ENCODE results near the gene PHLDA3. TPM values are rescaled to one million over a fixed set of nuclear protein-coding genes. Genes with fewer than 3 reads are reported as not detected.

Gene PHLDA3
- total RNA-seq, 5 donors from 2014 or later (not counting 1 experiment from before 2014, with no cell fraction given) = 0.83 to 5.8 (median 3.6) TPM

GRCh38 chr1:201448990-201449389 is 20.0 kb downstream of the PHLDA3 start:
- no CpG with 5 or more reads among the region's 5 CpGs for WGBS (ENCODE audit: insufficient coverage)
- no peak for DNase-seq
- H3K27ac Mint-ChIP-seq = no peak overlapping the region
- CTCF ChIA-PET = interaction anchor here (0.6 to 2.7 kb wide), 5 partner anchors 14 to 98 kb away, joined by 3 to 22 read pairs (median 8); no protein-coding TSS in a partner anchor
- H3K27me3 ChIP-seq (replicated peaks in 1 of 2; ENCODE audit: control insufficient read depth in 2 of 2, extremely low read depth in 1 of 2, insufficient read depth in 2 of 2, low read length in 1 of 2) = peaks cover 0 to 29% of the 10 kb centered on the region in 2 experiments
- POLR2A ChIA-PET = no interaction called here
- H3K27me3 Mint-ChIP-seq = peaks cover 16 to 17% of the 10 kb centered on the region in 2 donors
- H3K36me3 Mint-ChIP-seq = no peaks in the 10 kb centered on the region
- H3K4me3 Mint-ChIP-seq = no peak overlapping the region
- H3K9me3 ChIP-seq = no peaks in the 10 kb centered on the region
- H3K4me3 ChIP-seq (ENCODE audit: control insufficient read depth in 1 of 2, extremely low read depth in 1 of 2, low read length in 1 of 2) = no peak overlapping the region
- H3K27ac ChIP-seq (ENCODE audit: low read length) = no peak overlapping the region
- no peaks in the 10 kb centered on the region for H3K36me3 ChIP-seq (ENCODE audit: control insufficient read depth in 2 of 2, extremely low read depth in 1 of 2, insufficient read depth in 1 of 2, low read length in 1 of 2)
- ATAC-seq (replicated peaks in 1 of 4) = no peak
- peaks cover 0 to 9% of the 10 kb centered on the region in 2 experiments for H3K4me1 ChIP-seq (ENCODE audit: control insufficient read depth in 1 of 2, extremely low read depth in 1 of 2, insufficient read depth in 2 of 2, low read length in 2 of 2)
- peaks cover 0 to 7% (median 5%) of the 10 kb centered on the region in 3 donors for H3K4me1 Mint-ChIP-seq
- peaks cover 0 to 4% (median 0%) of the 10 kb centered on the region in 3 donors for H3K9me3 Mint-ChIP-seq

- ChIA-PET POLR2A (no interaction called here), CTCF (interaction anchor here (0.6 to 2.7 kb wide), 20 partner anchors 13 to 1657 kb away, joined by 3 to 22 read pairs (median 4); no protein-coding TSS in a partner anchor)
- WGBS (ENCODE audit: insufficient coverage) = 54% methylated on average over 5 of the region's 20 CpGs
These were observed 20.8 kb downstream of the PHLDA3 start for GRCh38 chr1:201447903-201448871.

GRCh38 chr1:201445310-201445709 is 23.7 kb downstream of the PHLDA3 start:
- WGBS (ENCODE audit: insufficient coverage) = 64% methylated on average over 2 of the region's 6 CpGs
- Mint-ChIP-seq H3K9me3 (peaks cover 0 to 4% (median 0%) of the 10 kb centered on the region in 3 donors), H3K4me1 (peaks cover 0 to 5% (median 3%) of the 10 kb centered on the region in 3 donors), H3K36me3 (no peaks in the 10 kb centered on the region), H3K4me3 (no peak overlapping the region), H3K27me3 (peaks cover 10 to 18% of the 10 kb centered on the region in 2 donors), H3K27ac (no peak overlapping the region)
- H3K4me3 ChIP-seq (ENCODE audit: control insufficient read depth in 1 of 2, extremely low read depth in 1 of 2, low read length in 1 of 2) = no peak overlapping the region
- ATAC-seq (replicated peaks in 1 of 4) (no peak), DNase-seq (no peak)
- peaks cover 0 to 7% of the 10 kb centered on the region in 2 experiments for H3K4me1 ChIP-seq (ENCODE audit: control insufficient read depth in 1 of 2, extremely low read depth in 1 of 2, insufficient read depth in 2 of 2, low read length in 2 of 2)
- H3K36me3 ChIP-seq (ENCODE audit: control insufficient read depth in 2 of 2, extremely low read depth in 1 of 2, insufficient read depth in 1 of 2, low read length in 1 of 2) = no peaks in the 10 kb centered on the region
- ChIA-PET POLR2A (no interaction called here), CTCF (interaction anchor here (0.5 to 0.6 kb wide), 2 partner anchors 111 to 117 kb away, joined by 3 to 5 read pairs; no protein-coding TSS in a partner anchor)
- H3K27ac ChIP-seq (ENCODE audit: low read length) = no peak overlapping the region
- no peaks in the 10 kb centered on the region for H3K9me3 ChIP-seq
- peaks cover 0 to 18% of the 10 kb centered on the region in 2 experiments for H3K27me3 ChIP-seq (replicated peaks in 1 of 2; ENCODE audit: control insufficient read depth in 2 of 2, extremely low read depth in 1 of 2, insufficient read depth in 2 of 2, low read length in 1 of 2)

More at GRCh38 chr1:201447903-201448871, 20.8 kb downstream of the PHLDA3 start:
- peaks cover 0 to 4% (median 0%) of the 10 kb centered on the region in 3 donors for H3K9me3 Mint-ChIP-seq
- H3K4me3 ChIP-seq (ENCODE audit: control insufficient read depth in 1 of 2, extremely low read depth in 1 of 2, low read length in 1 of 2) = no peak overlapping the region
- peak in 33 of 35 experiments; percentile 14 to 74 (median 43) for DNase-seq
- H3K4me1 ChIP-seq (ENCODE audit: control insufficient read depth in 1 of 2, extremely low read depth in 1 of 2, insufficient read depth in 2 of 2, low read length in 2 of 2) = peaks cover 0 to 9% of the 10 kb centered on the region in 2 experiments
- peak; percentile 82 to 93 (median 86) for ATAC-seq (replicated peaks in 1 of 4)
- H3K27ac ChIP-seq (ENCODE audit: low read length) = no peak overlapping the region
- H3K27me3 Mint-ChIP-seq = peaks cover 16 to 17% of the 10 kb centered on the region in 2 donors
- no peaks in the 10 kb centered on the region for H3K9me3 ChIP-seq
- H3K4me1 Mint-ChIP-seq = peaks cover 0 to 5% (median 3%) of the 10 kb centered on the region in 3 donors
- H3K4me3 Mint-ChIP-seq = no peak overlapping the region
- H3K27ac Mint-ChIP-seq = no peak overlapping the region
- no peaks in the 10 kb centered on the region for H3K36me3 ChIP-seq (ENCODE audit: control insufficient read depth in 2 of 2, extremely low read depth in 1 of 2, insufficient read depth in 1 of 2, low read length in 1 of 2)
- no peaks in the 10 kb centered on the region for H3K36me3 Mint-ChIP-seq
- peaks cover 0 to 26% of the 10 kb centered on the region in 2 experiments for H3K27me3 ChIP-seq (replicated peaks in 1 of 2; ENCODE audit: control insufficient read depth in 2 of 2, extremely low read depth in 1 of 2, insufficient read depth in 2 of 2, low read length in 1 of 2)

GRCh38 chr1:201444792-201445191 is 24.2 kb downstream of the PHLDA3 start:
- DNase-seq (no peak), ATAC-seq (replicated peaks in 1 of 4) (no peak)
- no CpG with 5 or more reads among the region's 4 CpGs for WGBS (ENCODE audit: insufficient coverage)
- H3K36me3 ChIP-seq (ENCODE audit: control insufficient read depth in 2 of 2, extremely low read depth in 1 of 2, insufficient read depth in 1 of 2, low read length in 1 of 2) = no peaks in the 10 kb centered on the region
- H3K27me3 ChIP-seq (replicated peaks in 1 of 2; ENCODE audit: control insufficient read depth in 2 of 2, extremely low read depth in 1 of 2, insufficient read depth in 2 of 2, low read length in 1 of 2) = peaks cover 0 to 18% of the 10 kb centered on the region in 2 experiments
- Mint-ChIP-seq H3K4me3 (no peak overlapping the region), H3K4me1 (peaks cover 0 to 5% (median 3%) of the 10 kb centered on the region in 3 donors), H3K9me3 (peaks cover 0 to 4% (median 0%) of the 10 kb centered on the region in 3 donors), H3K36me3 (no peaks in the 10 kb centered on the region), H3K27ac (no peak overlapping the region), H3K27me3 (peaks cover 7 to 14% of the 10 kb centered on the region in 2 donors)
- no peak overlapping the region for H3K27ac ChIP-seq (ENCODE audit: low read length)
- H3K9me3 ChIP-seq = no peaks in the 10 kb centered on the region
- peaks cover 0 to 7% of the 10 kb centered on the region in 2 experiments for H3K4me1 ChIP-seq (ENCODE audit: control insufficient read depth in 1 of 2, extremely low read depth in 1 of 2, insufficient read depth in 2 of 2, low read length in 2 of 2)
- ChIA-PET CTCF (interaction anchor here in 1 of 2 donors (0.6 kb wide), 1 partner anchor 111 kb away, joined by 5 read pairs; no protein-coding TSS in a partner anchor), POLR2A (no interaction called here)
- H3K4me3 ChIP-seq (ENCODE audit: control insufficient read depth in 1 of 2, extremely low read depth in 1 of 2, low read length in 1 of 2) = no peak overlapping the region

GRCh38 chr1:201443747-201444146 is 25.2 kb downstream of the PHLDA3 start:
- peaks cover 0 to 4% (median 0%) of the 10 kb centered on the region in 3 donors for H3K9me3 Mint-ChIP-seq
- peaks cover 0 to 12% of the 10 kb centered on the region in 2 experiments for H3K27me3 ChIP-seq (replicated peaks in 1 of 2; ENCODE audit: control insufficient read depth in 2 of 2, extremely low read depth in 1 of 2, insufficient read depth in 2 of 2, low read length in 1 of 2)
- DNase-seq = no peak
- H3K9me3 ChIP-seq = no peaks in the 10 kb centered on the region
- WGBS (ENCODE audit: insufficient coverage) = 88% methylated on average over 6 of the region's 7 CpGs
- no peak for ATAC-seq (replicated peaks in 1 of 4)
- POLR2A ChIA-PET = no interaction called here
- CTCF ChIA-PET = no interaction called here
- peaks cover 0 to 5% (median 3%) of the 10 kb centered on the region in 3 donors for H3K4me1 Mint-ChIP-seq
- no peak overlapping the region for H3K4me3 Mint-ChIP-seq
- H3K27me3 Mint-ChIP-seq = peaks cover 5 to 14% of the 10 kb centered on the region in 2 donors
- H3K4me3 ChIP-seq (ENCODE audit: control insufficient read depth in 1 of 2, extremely low read depth in 1 of 2, low read length in 1 of 2) = no peak overlapping the region
- H3K4me1 ChIP-seq (ENCODE audit: control insufficient read depth in 1 of 2, extremely low read depth in 1 of 2, insufficient read depth in 2 of 2, low read length in 2 of 2) = peaks cover 0 to 7% of the 10 kb centered on the region in 2 experiments
- H3K36me3 Mint-ChIP-seq = no peaks in the 10 kb centered on the region
- no peak overlapping the region for H3K27ac ChIP-seq (ENCODE audit: low read length)
- H3K27ac Mint-ChIP-seq = no peak overlapping the region
- H3K36me3 ChIP-seq (ENCODE audit: control insufficient read depth in 2 of 2, extremely low read depth in 1 of 2, insufficient read depth in 1 of 2, low read length in 1 of 2) = no peaks in the 10 kb centered on the region

GRCh38 chr1:201436969-201437368 is 32.0 kb downstream of the PHLDA3 start:
- H3K4me3 Mint-ChIP-seq = no peak overlapping the region
- peaks cover 14 to 22% of the 10 kb centered on the region in 2 donors for H3K27me3 Mint-ChIP-seq
- Histone ChIP-seq H3K9me3 (no peaks in the 10 kb centered on the region), H3K4me3 (ENCODE audit: control insufficient read depth in 1 of 2, extremely low read depth in 1 of 2, low read length in 1 of 2) (no peak overlapping the region), H3K36me3 (ENCODE audit: control insufficient read depth in 2 of 2, extremely low read depth in 1 of 2, insufficient read depth in 1 of 2, low read length in 1 of 2) (no peaks in the 10 kb centered on the region), H3K27ac (ENCODE audit: low read length) (no peak overlapping the region), H3K4me1 (ENCODE audit: control insufficient read depth in 1 of 2, extremely low read depth in 1 of 2, insufficient read depth in 2 of 2, low read length in 2 of 2) (peaks cover 0 to 7% of the 10 kb centered on the region in 2 experiments), H3K27me3 (replicated peaks in 1 of 2; ENCODE audit: control insufficient read depth in 2 of 2, extremely low read depth in 1 of 2, insufficient read depth in 2 of 2, low read length in 1 of 2) (peaks cover 0 to 5% of the 10 kb centered on the region in 2 experiments)
- DNase-seq (no peak), ATAC-seq (replicated peaks in 1 of 4) (no peak)
- ChIA-PET POLR2A (no interaction called here), CTCF (no interaction called here)
- H3K27ac Mint-ChIP-seq = no peak overlapping the region
- H3K36me3 Mint-ChIP-seq = no peaks in the 10 kb centered on the region
- H3K4me1 Mint-ChIP-seq = peaks cover 4 to 10% (median 6%) of the 10 kb centered on the region in 3 donors
- 83% methylated on average over 1 of the region's 3 CpGs for WGBS (ENCODE audit: insufficient coverage)
- H3K9me3 Mint-ChIP-seq = no peaks in the 10 kb centered on the region
